Measurements from ENCODE around the gene ELFN2. TPM values are rescaled to one million over a fixed set of nuclear protein-coding genes. Genes with fewer than 3 reads are reported as not detected.

ELFN2 gene
- total and polyA plus RNA-seq, 4 donors, result 0.07 to 0.19 (median 0.08) TPM; not detected in 1

- TF ChIP-seq FOXA1 (IDR thresholded peaks at IDR 0.05) (no peak), YY1 (IDR thresholded peaks at IDR 0.05) (no peak), TAF1 (conservative IDR thresholded peaks at IDR 0.05) (no peak), HNF4A (conservative IDR thresholded peaks at IDR 0.05) (no peak)
- TF ChIP-seq, protein P1, sequence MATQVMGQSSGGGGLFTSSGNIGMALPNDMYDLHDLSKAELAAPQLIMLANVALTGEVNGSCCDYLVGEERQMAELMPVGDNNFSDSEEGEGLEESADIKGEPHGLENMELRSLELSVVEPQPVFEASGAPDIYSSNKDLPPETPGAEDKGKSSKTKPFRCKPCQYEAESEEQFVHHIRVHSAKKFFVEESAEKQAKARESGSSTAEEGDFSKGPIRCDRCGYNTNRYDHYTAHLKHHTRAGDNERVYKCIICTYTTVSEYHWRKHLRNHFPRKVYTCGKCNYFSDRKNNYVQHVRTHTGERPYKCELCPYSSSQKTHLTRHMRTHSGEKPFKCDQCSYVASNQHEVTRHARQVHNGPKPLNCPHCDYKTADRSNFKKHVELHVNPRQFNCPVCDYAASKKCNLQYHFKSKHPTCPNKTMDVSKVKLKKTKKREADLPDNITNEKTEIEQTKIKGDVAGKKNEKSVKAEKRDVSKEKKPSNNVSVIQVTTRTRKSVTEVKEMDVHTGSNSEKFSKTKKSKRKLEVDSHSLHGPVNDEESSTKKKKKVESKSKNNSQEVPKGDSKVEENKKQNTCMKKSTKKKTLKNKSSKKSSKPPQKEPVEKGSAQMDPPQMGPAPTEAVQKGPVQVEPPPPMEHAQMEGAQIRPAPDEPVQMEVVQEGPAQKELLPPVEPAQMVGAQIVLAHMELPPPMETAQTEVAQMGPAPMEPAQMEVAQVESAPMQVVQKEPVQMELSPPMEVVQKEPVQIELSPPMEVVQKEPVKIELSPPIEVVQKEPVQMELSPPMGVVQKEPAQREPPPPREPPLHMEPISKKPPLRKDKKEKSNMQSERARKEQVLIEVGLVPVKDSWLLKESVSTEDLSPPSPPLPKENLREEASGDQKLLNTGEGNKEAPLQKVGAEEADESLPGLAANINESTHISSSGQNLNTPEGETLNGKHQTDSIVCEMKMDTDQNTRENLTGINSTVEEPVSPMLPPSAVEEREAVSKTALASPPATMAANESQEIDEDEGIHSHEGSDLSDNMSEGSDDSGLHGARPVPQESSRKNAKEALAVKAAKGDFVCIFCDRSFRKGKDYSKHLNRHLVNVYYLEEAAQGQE (IDR thresholded peaks at IDR 0.05), result no peak
These were observed 33.4 kb upstream of the ELFN2 start (continued) for GRCh38 chr22:37460684-37461083.

DNA sequence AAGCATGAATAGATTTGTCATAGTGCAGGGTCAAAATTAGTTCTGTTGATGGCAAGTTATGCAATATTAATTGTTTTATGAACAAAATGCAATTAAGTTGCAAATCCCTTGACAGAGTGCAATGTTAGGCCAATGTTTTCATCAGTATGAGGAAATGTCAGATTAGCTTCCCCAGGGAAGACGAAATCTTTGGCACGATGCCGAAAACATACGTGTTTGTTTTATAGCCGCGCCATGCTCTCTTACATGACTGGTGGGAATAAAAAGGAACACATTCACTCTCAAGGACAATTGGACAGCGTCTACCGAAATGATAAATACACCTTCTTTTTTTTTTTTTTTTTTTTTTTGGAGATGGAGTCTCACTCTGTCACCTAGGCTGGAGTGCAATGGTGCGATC, 31.9 kb upstream of the ELFN2 start:
- DNase-seq (ENCODE audit: low spot score), result no peak
- no peak overlapping the region for H3K4me3 ChIP-seq (ENCODE audit: low read depth in 1 of 3, low read length in 3 of 3)
- no peak overlapping the region for H3K9ac ChIP-seq (ENCODE audit: low read depth in 1 of 2, low read length in 2 of 2)
- H3K9me3 ChIP-seq (ENCODE audit: control insufficient read depth in 4 of 4, low read length in 3 of 4), result no peaks in the 10 kb centered on the region
- H3K4me1 ChIP-seq (ENCODE audit: control insufficient read depth in 4 of 4, insufficient read depth in 4 of 4, low read length in 3 of 4), result peaks cover 0 to 5% (median 2%) of the 10 kb centered on the region in 4 donors
- H3K36me3 ChIP-seq (ENCODE audit: control insufficient read depth in 4 of 4, insufficient read depth in 3 of 4, low read depth in 1 of 4, low read length in 3 of 4), result no peaks in the 10 kb centered on the region
- H3K27ac ChIP-seq (ENCODE audit: low read depth in 1 of 2, low read length in 2 of 2), result no peak overlapping the region
- peaks cover 0 to 2% (median 0%) of the 10 kb centered on the region in 4 donors for H3K27me3 ChIP-seq (ENCODE audit: control insufficient read depth in 4 of 4, insufficient read depth in 4 of 4, low read length in 3 of 4)
- whole genome bisulfite sequencing, result 69% methylated on average over 9 of the region's 9 CpGs
- TF ChIP-seq SP1 (IDR thresholded peaks at IDR 0.05) (no peak), HNF4G (IDR thresholded peaks at IDR 0.05) (no peak), CTCF (IDR thresholded peaks at IDR 0.05; ENCODE audit: low read depth, low read length, missing input control) (no peak), RAD21 (IDR thresholded peaks at IDR 0.05) (no peak), FOXA2 (IDR thresholded peaks at IDR 0.05) (no peak), GABPA (IDR thresholded peaks at IDR 0.05 in 1 of 2, conservative IDR thresholded peaks at IDR 0.05 in 1 of 2) (no peak), RXRA (IDR thresholded peaks at IDR 0.05) (no peak), YY1 (IDR thresholded peaks at IDR 0.05) (no peak), JUND (IDR thresholded peaks at IDR 0.05) (no peak)
- TF ChIP-seq, protein P2, sequence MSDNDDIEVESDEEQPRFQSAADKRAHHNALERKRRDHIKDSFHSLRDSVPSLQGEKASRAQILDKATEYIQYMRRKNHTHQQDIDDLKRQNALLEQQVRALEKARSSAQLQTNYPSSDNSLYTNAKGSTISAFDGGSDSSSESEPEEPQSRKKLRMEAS (IDR thresholded peaks at IDR 0.05), result no peak
- TF ChIP-seq, protein P1 (IDR thresholded peaks at IDR 0.05), result no peak
- TF ChIP-seq, protein P3, sequence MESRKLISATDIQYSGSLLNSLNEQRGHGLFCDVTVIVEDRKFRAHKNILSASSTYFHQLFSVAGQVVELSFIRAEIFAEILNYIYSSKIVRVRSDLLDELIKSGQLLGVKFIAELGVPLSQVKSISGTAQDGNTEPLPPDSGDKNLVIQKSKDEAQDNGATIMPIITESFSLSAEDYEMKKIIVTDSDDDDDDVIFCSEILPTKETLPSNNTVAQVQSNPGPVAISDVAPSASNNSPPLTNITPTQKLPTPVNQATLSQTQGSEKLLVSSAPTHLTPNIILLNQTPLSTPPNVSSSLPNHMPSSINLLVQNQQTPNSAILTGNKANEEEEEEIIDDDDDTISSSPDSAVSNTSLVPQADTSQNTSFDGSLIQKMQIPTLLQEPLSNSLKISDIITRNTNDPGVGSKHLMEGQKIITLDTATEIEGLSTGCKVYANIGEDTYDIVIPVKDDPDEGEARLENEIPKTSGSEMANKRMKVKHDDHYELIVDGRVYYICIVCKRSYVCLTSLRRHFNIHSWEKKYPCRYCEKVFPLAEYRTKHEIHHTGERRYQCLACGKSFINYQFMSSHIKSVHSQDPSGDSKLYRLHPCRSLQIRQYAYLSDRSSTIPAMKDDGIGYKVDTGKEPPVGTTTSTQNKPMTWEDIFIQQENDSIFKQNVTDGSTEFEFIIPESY (IDR thresholded peaks at IDR 0.05), result no peak

All from liver (tissue), 9 donors.